Upper lobe of right lung (tissue), 1 donor: ENCODE measurements around the gene PARD3B. TPM values are rescaled to one million over a fixed set of nuclear protein-coding genes. Genes with fewer than 3 reads are reported as not detected.

Source experiments
- ATAC-seq: fragments of 200-7000 bp; cut with Tn5 transposase; one replicate; pipeline ENCODE4 v1.9.1; 2020; ENCODE audit warnings: mild to moderate bottlenecking, moderate library complexity
- DNase-seq: peaks from one replicate; pipeline ENCODE4 v3.0.0-alpha.2; 2020
- H3K27ac ChIP-seq: fragments of 200-600 bp; one replicate; pipeline ENCODE4 v1.8.0; 2022
- H3K27me3 ChIP-seq: fragments of 200-600 bp; one replicate; pipeline ENCODE4 v1.8.0; 2022; ENCODE audit warnings: mild to moderate bottlenecking
- H3K36me3 ChIP-seq: fragments of 200-600 bp; one replicate; pipeline ENCODE4 v1.8.0; 2022
- H3K4me1 ChIP-seq: fragments of 200-600 bp; one replicate; pipeline ENCODE4 v1.8.0; 2022
- H3K4me3 ChIP-seq: fragments of 200-600 bp; one replicate; pipeline ENCODE4 v1.8.0; 2022; ENCODE audit warnings: mild to moderate bottlenecking
- H3K9me3 ChIP-seq: fragments of 200-600 bp; one replicate; pipeline ENCODE4 v1.8.0; 2022
- CTCF ChIP-seq: fragments of 200-600 bp; IDR thresholded peaks from one replicate; pipeline ENCODE4 v1.8.0; 2022; ENCODE audit warnings: antibody characterized with exemption
- intact Hi-C: fragments of 100-400 bp; cut with DNase I; formaldehyde crosslinking; loops from one replicate; pipeline ENCODE4 v1.11.0; 2022
- total RNA-seq: library from RNA; stranded (reverse); fragmentation: NEBNext Ultra II Directional; extraction: Animal tissue kit (Norgen Biotek cat#: 25700); gene quantifications from one replicate; pipeline ENCODE4 v1.2.1, GENCODE V29; 2021
- donor health status: DM: no; HTN: yes; CAD: no; lungs with severe emphysema.

Gene PARD3B
- total RNA-seq, 1 donor from 2014 or later = 32.5 TPM

- H3K4me1 ChIP-seq = no peaks in the 10 kb centered on the region
- H3K27ac ChIP-seq = no peak overlapping the region
- intact Hi-C loops = no loop called here
- no peaks in the 10 kb centered on the region for H3K36me3 ChIP-seq
- H3K27me3 ChIP-seq = no peaks in the 10 kb centered on the region
- H3K9me3 ChIP-seq = no peaks in the 10 kb centered on the region
- no peak for TF ChIP-seq CTCF
- H3K4me3 ChIP-seq = no peak overlapping the region
- no peak for ATAC-seq
- no peak for DNase-seq
Observed at GRCh38 chr2:205609113-205609512, 1063.8 kb downstream of the PARD3B start.

- TF ChIP-seq CTCF = no peak
- Histone ChIP-seq H3K27me3 (no peaks in the 10 kb centered on the region), H3K9me3 (no peaks in the 10 kb centered on the region), H3K4me1 (no peaks in the 10 kb centered on the region), H3K4me3 (no peak overlapping the region), H3K36me3 (no peaks in the 10 kb centered on the region), H3K27ac (no peak overlapping the region)
- ATAC-seq = no peak
- DNase-seq = no peak
- intact Hi-C loops = no loop called here
Observed at GRCh38 chr2:205610437-205610836, 1065.2 kb downstream of the PARD3B start.

GRCh38 chr2:205612636-205613035, 1067.4 kb downstream of the PARD3B start:
- no peak for DNase-seq
- no peak for ATAC-seq
- intact Hi-C loops = no loop called here
- H3K4me1 ChIP-seq = no peaks in the 10 kb centered on the region
- no peaks in the 10 kb centered on the region for H3K27me3 ChIP-seq
- H3K27ac ChIP-seq = no peak overlapping the region
- H3K4me3 ChIP-seq = no peak overlapping the region
- H3K9me3 ChIP-seq = no peaks in the 10 kb centered on the region
- H3K36me3 ChIP-seq = no peaks in the 10 kb centered on the region
- TF ChIP-seq CTCF = no peak

- H3K27ac ChIP-seq = no peak overlapping the region
- no peaks in the 10 kb centered on the region for H3K9me3 ChIP-seq
- DNase-seq (no peak), ATAC-seq (no peak)
- no peak for TF ChIP-seq CTCF
- no peaks in the 10 kb centered on the region for H3K27me3 ChIP-seq
- H3K4me1 ChIP-seq = no peaks in the 10 kb centered on the region
- H3K36me3 ChIP-seq = no peaks in the 10 kb centered on the region
- intact Hi-C loops = no loop called here
- no peak overlapping the region for H3K4me3 ChIP-seq
Observed at GRCh38 chr2:205613970-205614559, 1068.8 kb downstream of the PARD3B start.

GRCh38 chr2:205614965-205615364, 1069.7 kb downstream of the PARD3B start:
- no peaks in the 10 kb centered on the region for H3K9me3 ChIP-seq
- TF ChIP-seq CTCF = no peak

GRCh38 chr2:205617905-205618304, 1072.6 kb downstream of the PARD3B start:
- ATAC-seq (peak; percentile 56), DNase-seq (no peak)
- intact Hi-C loops = no loop called here
- no peaks in the 10 kb centered on the region for H3K9me3 ChIP-seq
- H3K27ac ChIP-seq = no peak overlapping the region
- no peaks in the 10 kb centered on the region for H3K4me1 ChIP-seq
- TF ChIP-seq CTCF = no peak
- H3K27me3 ChIP-seq = no peaks in the 10 kb centered on the region
- H3K36me3 ChIP-seq = no peaks in the 10 kb centered on the region
- no peak overlapping the region for H3K4me3 ChIP-seq

More at GRCh38 chr2:205614965-205615364, 1069.7 kb downstream of the PARD3B start:
- intact Hi-C loops = no loop called here
- Histone ChIP-seq H3K27me3 (no peaks in the 10 kb centered on the region), H3K4me1 (no peaks in the 10 kb centered on the region), H3K4me3 (no peak overlapping the region), H3K27ac (no peak overlapping the region), H3K36me3 (no peaks in the 10 kb centered on the region)
- ATAC-seq (no peak), DNase-seq (no peak)
